Neuronal stem cell (in vitro differentiated cells): ENCODE data around the gene PJA1. TPM values are rescaled to one million over a fixed set of nuclear protein-coding genes. Genes with fewer than 3 reads are reported as not detected.

Source experiments
- DNase-seq: peaks from one replicate; pipeline ENCODE4 v3.0.0-alpha.2; 2013; ENCODE audit warnings: low spot score
- H2AFZ ChIP-seq: one replicate; pipeline ENCODE4 v1.6.1; 2013; ENCODE audit warnings: mild to moderate bottlenecking, low read length, inconsistent platforms
- H2AK5ac ChIP-seq: 2 replicates; pipeline ENCODE4 v1.6.1; 2013; ENCODE audit warnings: low read depth, mild to moderate bottlenecking, inconsistent platforms, low read length, moderate library complexity, mixed read lengths
- H2BK120ac ChIP-seq: 2 replicates; pipeline ENCODE4 v1.6.1; 2013; ENCODE audit warnings: low read depth, mild to moderate bottlenecking, inconsistent platforms, low read length, moderate library complexity, mixed read lengths
- H2BK12ac ChIP-seq: one replicate; pipeline ENCODE4 v1.6.1; 2013; ENCODE audit warnings: low read length, inconsistent platforms
- H2BK15ac ChIP-seq: 2 replicates; pipeline ENCODE4 v1.6.1; 2013; ENCODE audit warnings: mild to moderate bottlenecking, low read length, inconsistent platforms, mixed read lengths
- H2BK5ac ChIP-seq: one replicate; pipeline ENCODE4 v1.6.1; 2013; ENCODE audit warnings: inconsistent platforms, mild to moderate bottlenecking, low read length, moderate library complexity
- H3K14ac ChIP-seq: one replicate; pipeline ENCODE4 v1.6.1; 2013; ENCODE audit warnings: low read length, inconsistent platforms
- H3K18ac ChIP-seq: 2 replicates; pipeline ENCODE4 v1.6.1; 2013; ENCODE audit warnings: low read length, inconsistent platforms
- H3K23ac ChIP-seq: 2 replicates; pipeline ENCODE4 v1.6.1; 2013; ENCODE audit warnings: low read depth, mild to moderate bottlenecking, mixed read lengths, low read length, inconsistent platforms; ENCODE audit not compliant: poor library complexity
- H3K27ac ChIP-seq: replicated peaks from 3 replicates; pipeline ENCODE4 v1.5.1; 2013; ENCODE audit warnings: low read length, inconsistent platforms
- H3K27me3 ChIP-seq, 3 experiments: 2 replicates each; pipeline ENCODE4 v1.6.1; 2013; ENCODE audit warnings: low read length in 3 of 3, mild to moderate bottlenecking in 2 of 3, inconsistent platforms in 1 of 3, low read depth in 1 of 3, mixed read lengths in 1 of 3, moderate library complexity in 1 of 3; ENCODE audit not compliant: control insufficient read depth in 3 of 3, insufficient read depth in 3 of 3
- H3K36me3 ChIP-seq, 2 donors: replicated peaks in 1 of 2; 2 replicates each; pipeline ENCODE4 v1.6.1; 2013; ENCODE audit warnings: low read length in 2 of 2; ENCODE audit not compliant: control insufficient read depth in 2 of 2, insufficient read depth in 2 of 2
- H3K4ac ChIP-seq: 2 replicates; pipeline ENCODE4 v1.6.1; 2013; ENCODE audit warnings: inconsistent platforms, mild to moderate bottlenecking, low read length, moderate library complexity
- H3K4me1 ChIP-seq, 2 donors: 1 replicate in 1 of 2; 2 replicates in 1 of 2; pipeline ENCODE4 v1.6.1; 2013; ENCODE audit warnings: low read length in 2 of 2, low read depth in 1 of 2; ENCODE audit not compliant: control insufficient read depth in 2 of 2, insufficient read depth in 1 of 2
- H3K4me2 ChIP-seq: one replicate; pipeline ENCODE4 v1.6.1; 2013; ENCODE audit warnings: mild to moderate bottlenecking, low read length, inconsistent platforms; ENCODE audit not compliant: insufficient read depth, poor library complexity, severe bottlenecking
- H3K4me3 ChIP-seq, 2 donors: 2 replicates each; pipeline ENCODE4 v1.5.1; 2013; ENCODE audit warnings: low read length in 2 of 2, mild to moderate bottlenecking in 2 of 2, inconsistent platforms in 1 of 2, moderate library complexity in 1 of 2
- H3K79me1 ChIP-seq: one replicate; pipeline ENCODE4 v1.6.1; 2013; ENCODE audit warnings: low read depth, mild to moderate bottlenecking, inconsistent platforms, low read length, moderate library complexity
- H3K9ac ChIP-seq: one replicate; pipeline ENCODE4 v1.6.1; 2013; ENCODE audit warnings: mild to moderate bottlenecking, low read depth, low read length, inconsistent platforms; ENCODE audit not compliant: poor library complexity
- H3K9me3 ChIP-seq, 2 donors: replicated peaks in 1 of 2; 2 replicates each; pipeline versions ENCODE3 to v1.6.1; 2013; ENCODE audit warnings: low read length in 2 of 2, mild to moderate bottlenecking in 2 of 2, inconsistent platforms in 1 of 2, low read depth in 1 of 2, mixed read lengths in 1 of 2, moderate library complexity in 1 of 2; ENCODE audit not compliant: control insufficient read depth in 2 of 2, insufficient read depth in 1 of 2
- H4K8ac ChIP-seq: one replicate; pipeline ENCODE4 v1.6.1; 2013; ENCODE audit warnings: low read depth, mild to moderate bottlenecking, inconsistent platforms, low read length, moderate library complexity
- H4K91ac ChIP-seq: one replicate; pipeline ENCODE4 v1.6.1; 2013; ENCODE audit warnings: low read length, low read depth, mild to moderate bottlenecking, inconsistent platforms; ENCODE audit not compliant: poor library complexity
- WGBS, 2 donors: extraction: QIAGEN DNeasy Blood & Tissue Kit; methylation state at CpG; one replicate each; pipeline ENCODE4 v1.1.7; 2013; ENCODE audit warnings: missing lambda C conversion rate in 2 of 2, mixed read lengths in 1 of 2; ENCODE audit not compliant: insufficient read length in 2 of 2, insufficient replicate concordance in 1 of 2; ENCODE audit errors: extremely low coverage in 2 of 2; 5-methylcytosine and 5-hydroxymethylcytosine counted together
- polyA plus RNA-seq, 2 experiments: library from polyadenylated mRNA; stranded (reverse); fragments of 200-250 nt; gene quantifications; one replicate each; pipeline ENCODE4 v1.2.3, GENCODE V29; 2013

PJA1 gene, protein sequence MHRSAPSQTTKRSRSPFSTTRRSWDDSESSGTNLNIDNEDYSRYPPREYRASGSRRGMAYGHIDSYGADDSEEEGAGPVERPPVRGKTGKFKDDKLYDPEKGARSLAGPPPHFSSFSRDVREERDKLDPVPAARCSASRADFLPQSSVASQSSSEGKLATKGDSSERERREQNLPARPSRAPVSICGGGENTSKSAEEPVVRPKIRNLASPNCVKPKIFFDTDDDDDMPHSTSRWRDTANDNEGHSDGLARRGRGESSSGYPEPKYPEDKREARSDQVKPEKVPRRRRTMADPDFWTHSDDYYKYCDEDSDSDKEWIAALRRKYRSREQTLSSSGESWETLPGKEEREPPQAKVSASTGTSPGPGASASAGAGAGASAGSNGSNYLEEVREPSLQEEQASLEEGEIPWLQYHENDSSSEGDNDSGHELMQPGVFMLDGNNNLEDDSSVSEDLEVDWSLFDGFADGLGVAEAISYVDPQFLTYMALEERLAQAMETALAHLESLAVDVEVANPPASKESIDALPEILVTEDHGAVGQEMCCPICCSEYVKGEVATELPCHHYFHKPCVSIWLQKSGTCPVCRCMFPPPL
- 68.9 TPM for polyA plus RNA-seq (2013, experiment 1 of 2)
- polyA plus RNA-seq (2013, experiment 2 of 2), result 73.4 TPM

DNA sequence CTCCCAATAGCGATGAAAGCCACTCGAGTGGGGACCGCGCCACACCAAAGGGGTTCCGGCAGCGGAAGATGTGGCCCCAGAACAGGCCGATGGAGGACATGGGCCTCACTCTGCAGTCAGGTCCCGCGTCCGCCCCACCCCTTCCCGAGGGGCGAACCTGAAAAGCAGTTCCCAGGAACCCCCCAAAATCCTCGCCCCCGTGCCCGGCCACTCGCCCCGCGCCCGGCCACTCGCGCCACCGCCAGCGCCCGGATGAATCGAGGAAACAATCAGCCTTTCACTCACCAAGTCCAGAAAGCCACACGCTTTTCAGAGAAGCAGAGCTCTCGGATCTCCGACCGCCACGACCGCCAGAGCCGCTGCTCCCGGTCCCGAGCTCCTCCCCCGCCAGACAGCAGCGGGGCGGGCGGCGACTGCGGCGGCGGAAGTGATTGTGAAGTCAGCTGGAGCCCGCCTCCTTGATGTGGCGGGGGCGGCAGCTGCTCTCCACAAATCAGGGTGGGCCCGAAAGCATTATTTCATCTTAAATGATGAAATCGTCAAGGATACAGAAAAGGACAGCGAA is at the start of gene PJA1:
TSS of gene PJA1 (minus strand) at position 367 of the 565 bp plus-strand sequence. CDS start 2,380 bp downstream, outside the sequence.
- no peak for DNase-seq

DNA sequence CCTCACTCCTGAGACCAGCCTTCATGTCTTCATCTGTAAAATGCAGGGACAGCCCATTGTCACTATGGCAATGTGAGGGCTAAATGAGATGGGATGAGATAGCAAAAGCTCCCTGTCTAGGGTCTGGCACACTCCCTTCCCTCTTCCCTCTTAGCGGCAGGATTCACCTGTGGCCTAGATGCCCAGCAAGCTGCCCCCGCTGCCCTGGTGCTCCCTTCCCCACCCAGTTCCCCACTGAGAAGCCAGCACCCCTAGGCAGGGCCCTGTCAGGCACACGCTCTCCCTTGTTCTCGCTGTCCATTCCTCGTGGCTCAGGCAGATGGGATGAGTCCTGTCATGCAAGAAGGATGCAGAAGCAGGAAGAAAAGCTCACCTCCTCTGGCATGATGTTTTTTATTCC is 49.2 kb upstream of the PJA1 start:
- Histone ChIP-seq H2BK5ac (no peak overlapping the region), H3K4me3 (no peak overlapping the region), H3K4ac (no peak overlapping the region), H2BK120ac (no peak overlapping the region), H3K9ac (no peak overlapping the region), H3K79me1 (no peaks in the 10 kb centered on the region), H3K18ac (no peak overlapping the region), H3K27ac (no peak overlapping the region), H3K36me3 (no peaks in the 10 kb centered on the region), H2AFZ (no peak overlapping the region), H4K8ac (no peak overlapping the region), H3K9me3 (no peaks in the 10 kb centered on the region), H3K14ac (no peak overlapping the region), H3K4me2 (no peak overlapping the region), H3K23ac (no peak overlapping the region), H3K27me3 (peaks cover 0 to 32% (median 0%) of the 10 kb centered on the region in 3 experiments), H2AK5ac (no peak overlapping the region), H4K91ac (no peak overlapping the region), H2BK12ac (no peak overlapping the region), H2BK15ac (no peak overlapping the region), H3K4me1 (peaks cover 1 to 7% of the 10 kb centered on the region in 2 donors)
- no CpG with 5 or more reads among the region's 5 CpGs for WGBS, 2 donors
- no peak for DNase-seq

More for the DNA sequence above, at the start of gene PJA1:
- Histone ChIP-seq H3K23ac (no peak within 1 kb of the TSS), H2BK15ac (peak within 1 kb of the TSS; percentile 24), H3K4me1 (peaks cover 3 to 11% of the 10 kb centered on the region in 2 donors), H3K79me1 (peaks cover 8% of the 10 kb centered on the region), H3K36me3 (peaks cover 10 to 39% of the 10 kb centered on the region in 2 donors), H2AFZ (peak within 1 kb of the TSS; percentile 58), H3K14ac (peak within 1 kb of the TSS; percentile 38), H3K4ac (no peak within 1 kb of the TSS), H2AK5ac (no peak within 1 kb of the TSS), H3K18ac (peak within 1 kb of the TSS; percentile 57), H3K4me3 (peak within 1 kb of the TSS; percentile 79 to 95), H3K4me2 (peak within 1 kb of the TSS; percentile 48), H2BK120ac (no peak within 1 kb of the TSS), H4K91ac (no peak within 1 kb of the TSS), H2BK5ac (no peak within 1 kb of the TSS), H3K9ac (peak within 1 kb of the TSS; percentile 81), H3K27ac (peak within 1 kb of the TSS; percentile 46), H3K9me3 (no peaks in the 10 kb centered on the region), H2BK12ac (no peak within 1 kb of the TSS), H3K27me3 (no peaks in the 10 kb centered on the region), H4K8ac (no peak within 1 kb of the TSS)
- no CpG with 5 or more reads among the region's 48 CpGs for WGBS, 2 donors

DNA sequence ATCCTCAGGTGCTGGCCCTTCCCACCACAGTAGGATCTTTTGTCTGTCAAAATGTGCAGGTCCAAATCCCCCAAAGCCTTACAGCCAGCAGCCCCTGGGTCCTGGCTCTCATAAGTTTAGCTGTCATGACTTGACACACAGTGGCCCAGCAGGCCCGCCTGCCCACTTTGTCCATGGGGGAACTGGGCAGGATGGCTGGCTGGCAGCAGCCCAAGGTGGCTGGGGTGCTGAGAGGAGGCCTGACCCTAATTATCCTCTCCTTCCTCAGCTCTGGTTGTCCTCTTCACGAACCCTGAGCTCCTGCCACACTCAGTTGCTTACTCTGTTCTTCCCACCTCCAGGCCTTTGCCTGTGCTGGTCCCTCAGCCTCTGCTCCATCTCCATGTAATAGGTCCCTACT is 46.4 kb upstream of the PJA1 start:
- Histone ChIP-seq H2BK15ac (no peak overlapping the region), H3K4me3 (no peak overlapping the region), H3K27ac (no peak overlapping the region), H3K9ac (no peak overlapping the region), H2BK120ac (no peak overlapping the region), H2BK12ac (no peak overlapping the region), H3K4me1 (peaks cover 1 to 7% of the 10 kb centered on the region in 2 donors), H2AK5ac (no peak overlapping the region), H3K4me2 (no peak overlapping the region), H3K27me3 (peaks cover 0 to 26% (median 0%) of the 10 kb centered on the region in 3 experiments), H4K8ac (no peak overlapping the region), H3K4ac (no peak overlapping the region), H3K23ac (no peak overlapping the region), H3K18ac (no peak overlapping the region), H4K91ac (no peak overlapping the region), H2AFZ (no peak overlapping the region), H3K14ac (no peak overlapping the region), H3K9me3 (no peaks in the 10 kb centered on the region), H3K79me1 (no peaks in the 10 kb centered on the region), H2BK5ac (no peak overlapping the region), H3K36me3 (no peaks in the 10 kb centered on the region)
- DNase-seq, result no peak
- WGBS, 2 donors, result no CpG with 5 or more reads among the region's 2 CpGs

- Histone ChIP-seq H4K91ac (no peak overlapping the region), H2AK5ac (no peak overlapping the region), H3K27me3 (peaks cover 0 to 26% (median 0%) of the 10 kb centered on the region in 3 experiments), H3K23ac (no peak overlapping the region), H2BK15ac (no peak overlapping the region), H3K18ac (peak overlapping the region; percentile 76), H3K79me1 (no peaks in the 10 kb centered on the region), H4K8ac (no peak overlapping the region), H3K14ac (no peak overlapping the region), H3K4me1 (peaks cover 1 to 5% of the 10 kb centered on the region in 2 donors), H2BK120ac (no peak overlapping the region), H2BK5ac (no peak overlapping the region), H3K9me3 (no peaks in the 10 kb centered on the region), H3K4ac (no peak overlapping the region), H3K27ac (no peak overlapping the region), H2BK12ac (no peak overlapping the region), H3K9ac (no peak overlapping the region), H3K36me3 (no peaks in the 10 kb centered on the region), H3K4me2 (no peak overlapping the region), H2AFZ (no peak overlapping the region), H3K4me3 (no peak overlapping the region)
- no peak for DNase-seq
- WGBS, 2 donors, result no CpG with 5 or more reads among the region's 3 CpGs
Measured at GRCh38 chrX:69210581-69210980, 45.3 kb upstream of the PJA1 start.
